G401 (cell line): Measurements from ENCODE around the gene CSMD2. TPM values are rescaled to one million over a fixed set of nuclear protein-coding genes. Genes with fewer than 3 reads are reported as not detected.

Source experiments
- DNase-seq: peaks from one replicate; pipeline ENCODE4 v3.0.0-alpha.2; 2015; ENCODE audit warnings: low spot score
- in situ Hi-C: cut with HindIII; loops from 2 replicates; pipeline ENCODE4 v1.10.0; 2016; ENCODE audit warnings: low sequenced_read_pairs, mixed read lengths
- total RNA-seq: library from RNA; depleted of rRNA; stranded (reverse); fragments of >200 nt; shearing (Covaris generic); gene quantifications from 2 replicates; pipeline ENCODE4 v1.2.3, GENCODE V29; 2014

CSMD2 gene
- total RNA-seq, 1 experiment from 2014 or later = not detected

DNA sequence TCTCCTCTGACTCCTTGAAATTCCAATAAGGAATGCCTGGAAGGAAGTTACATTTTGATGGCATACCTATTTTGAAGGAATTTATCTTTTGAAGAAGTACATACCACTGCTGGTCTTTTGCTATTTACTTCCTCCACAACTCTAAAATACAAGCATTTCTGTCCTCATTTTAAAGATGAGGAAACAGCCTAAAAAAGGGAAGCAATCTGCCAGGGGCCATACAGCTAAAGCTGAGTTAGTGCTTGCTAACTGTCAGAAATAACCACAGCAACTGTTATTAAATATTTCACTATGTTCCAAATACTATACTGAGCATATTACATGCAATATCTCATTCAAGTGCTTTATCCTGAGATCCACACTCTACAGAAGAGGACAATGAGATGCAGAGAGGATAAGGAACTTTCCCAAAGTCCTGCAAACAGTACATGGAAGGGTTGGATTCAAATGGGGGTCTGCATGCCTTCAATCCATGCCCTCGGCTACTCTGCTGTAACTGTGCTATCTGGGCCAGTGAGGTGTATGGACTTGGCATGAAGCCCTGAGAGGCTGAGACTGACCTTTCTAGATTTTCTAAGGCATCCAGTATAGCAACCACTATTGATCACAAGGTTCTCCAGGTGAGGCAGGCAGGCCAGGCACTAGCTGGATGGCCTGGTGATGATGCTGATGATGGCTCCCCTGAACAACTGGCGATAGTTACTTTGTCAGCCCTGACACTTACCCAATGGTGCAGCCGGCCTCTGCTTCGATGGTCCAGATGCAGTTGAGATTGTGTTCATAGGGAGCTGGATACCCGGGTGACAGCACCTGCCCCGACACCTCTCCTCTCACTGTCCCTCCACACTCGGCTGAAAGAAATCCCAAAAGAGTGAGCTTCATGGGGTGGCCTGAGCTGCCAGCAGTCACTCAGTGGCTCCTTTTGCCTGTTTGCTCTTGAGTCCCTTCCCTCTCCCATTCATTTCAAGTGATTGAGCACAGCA, 472.5 kb downstream of the CSMD2 start:
- in situ Hi-C loops = no loop called here
- no peak for DNase-seq

GRCh38 chr1:33687000-33687399, 478.0 kb downstream of the CSMD2 start:
- in situ Hi-C loops = no loop called here

DNA sequence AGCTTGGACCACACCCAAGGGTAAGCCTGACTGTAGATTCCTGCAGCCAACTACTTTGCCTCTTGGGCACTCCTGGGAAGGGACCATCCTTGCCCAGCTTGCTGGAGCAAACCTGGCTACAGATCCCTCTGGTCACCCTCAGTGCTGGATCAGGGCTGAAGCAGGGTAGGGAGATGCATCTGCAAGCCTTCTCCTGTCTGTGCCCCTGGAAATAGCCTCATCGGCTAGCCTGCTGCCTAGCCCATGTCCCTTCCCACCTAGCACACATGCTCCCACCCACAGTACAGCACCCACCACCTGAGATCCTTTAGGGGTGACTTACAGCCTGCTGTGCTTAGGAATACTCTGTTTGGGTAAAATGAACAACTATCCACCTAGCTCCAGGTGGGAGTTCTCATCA, 478.5 kb downstream of the CSMD2 start:
- in situ Hi-C loops = no loop called here
- no peak for DNase-seq

More at GRCh38 chr1:33687000-33687399, 478.0 kb downstream of the CSMD2 start:
- no peak for DNase-seq

DNA sequence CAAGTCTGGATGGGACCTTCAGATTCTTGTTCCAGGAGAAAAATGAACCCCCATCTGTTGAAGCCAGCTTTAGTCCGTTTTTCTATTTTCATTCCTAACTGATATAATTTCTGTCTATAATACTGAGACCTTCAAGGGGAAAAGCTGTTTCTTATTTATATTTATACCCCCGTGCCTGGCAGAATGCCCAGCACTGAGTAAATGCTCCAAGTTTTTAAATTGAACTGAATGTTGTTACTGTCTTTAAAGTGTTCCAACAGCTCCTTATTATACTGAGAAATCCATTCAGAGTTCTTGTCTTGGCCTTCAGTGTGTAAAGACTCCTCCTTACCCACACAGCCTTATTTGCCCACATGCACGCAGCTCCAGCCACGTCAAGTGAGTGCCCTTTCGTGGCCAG, 479.8 kb downstream of the CSMD2 start:
- no peak for DNase-seq
- in situ Hi-C loops = no loop called here

DNA sequence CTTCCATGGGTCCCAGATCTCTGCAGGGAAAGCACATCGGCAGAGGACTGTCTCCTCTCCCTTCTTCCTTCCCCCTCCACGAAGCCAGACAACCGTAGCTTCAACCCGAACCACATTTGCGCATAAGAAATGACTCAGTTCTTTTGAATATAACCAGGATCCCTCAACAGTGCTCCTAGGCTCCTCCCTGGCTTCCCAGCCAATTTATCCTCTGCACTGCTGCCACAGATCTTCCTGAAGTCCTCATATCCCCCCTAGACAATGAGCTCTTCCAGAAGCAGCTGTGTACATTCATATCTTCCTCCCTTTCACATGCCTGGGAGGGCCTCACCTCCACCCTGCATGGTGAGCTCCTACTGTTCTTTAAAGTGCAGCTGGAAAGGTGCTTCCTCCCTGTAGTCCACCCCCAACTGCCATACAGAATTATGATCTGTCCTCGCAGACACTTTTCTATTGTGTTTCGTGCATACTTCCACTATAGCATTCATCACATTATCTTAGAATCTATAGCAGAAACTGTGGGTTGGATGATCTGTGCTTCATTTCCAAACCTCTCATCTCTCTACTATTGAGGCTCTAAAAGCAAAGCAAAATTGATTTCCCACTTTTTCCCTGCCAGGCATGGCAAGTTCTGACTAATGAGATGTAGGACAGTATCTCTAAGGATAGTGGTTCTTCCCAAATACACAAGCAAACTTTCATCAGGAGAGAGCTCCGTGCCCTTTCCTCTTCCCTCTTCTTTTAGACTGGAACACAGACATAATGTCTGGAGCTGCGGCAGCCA, 480.4 kb downstream of the CSMD2 start:
- DNase-seq = no peak
- in situ Hi-C loops = no loop called here

- in situ Hi-C loops = no loop called here
- DNase-seq = peak; percentile 20
Observed at GRCh38 chr1:33683913-33684312, 481.1 kb downstream of the CSMD2 start.

GRCh38 chr1:33682371-33682770, 482.7 kb downstream of the CSMD2 start:
- in situ Hi-C loops = no loop called here
- DNase-seq = no peak

GRCh38 chr1:33680281-33680840, 484.7 kb downstream of the CSMD2 start:
- in situ Hi-C loops = no loop called here
- no peak for DNase-seq

DNA sequence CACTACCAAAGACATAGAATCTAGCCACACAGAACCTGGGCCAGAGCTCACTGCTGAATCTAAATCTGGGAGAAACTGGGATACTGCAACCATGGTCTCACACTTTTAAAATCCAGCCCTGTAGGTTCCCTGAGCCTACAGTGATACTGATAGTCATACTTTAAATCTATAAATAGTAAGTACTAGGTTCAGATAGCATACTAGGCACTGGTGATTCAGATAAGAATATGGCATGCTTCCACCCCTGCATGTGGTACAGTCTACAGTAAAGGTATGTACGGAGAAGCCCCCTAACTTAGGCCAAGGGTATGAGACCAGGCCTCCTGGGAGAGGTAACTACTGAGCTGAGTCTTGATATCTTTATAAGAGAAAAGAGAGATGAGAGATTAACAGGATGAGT, 494.5 kb downstream of the CSMD2 start:
- in situ Hi-C loops = no loop called here
- no peak for DNase-seq

GRCh38 chr1:33668695-33669094, 496.3 kb downstream of the CSMD2 start:
- DNase-seq = no peak
- in situ Hi-C loops = no loop called here

DNA sequence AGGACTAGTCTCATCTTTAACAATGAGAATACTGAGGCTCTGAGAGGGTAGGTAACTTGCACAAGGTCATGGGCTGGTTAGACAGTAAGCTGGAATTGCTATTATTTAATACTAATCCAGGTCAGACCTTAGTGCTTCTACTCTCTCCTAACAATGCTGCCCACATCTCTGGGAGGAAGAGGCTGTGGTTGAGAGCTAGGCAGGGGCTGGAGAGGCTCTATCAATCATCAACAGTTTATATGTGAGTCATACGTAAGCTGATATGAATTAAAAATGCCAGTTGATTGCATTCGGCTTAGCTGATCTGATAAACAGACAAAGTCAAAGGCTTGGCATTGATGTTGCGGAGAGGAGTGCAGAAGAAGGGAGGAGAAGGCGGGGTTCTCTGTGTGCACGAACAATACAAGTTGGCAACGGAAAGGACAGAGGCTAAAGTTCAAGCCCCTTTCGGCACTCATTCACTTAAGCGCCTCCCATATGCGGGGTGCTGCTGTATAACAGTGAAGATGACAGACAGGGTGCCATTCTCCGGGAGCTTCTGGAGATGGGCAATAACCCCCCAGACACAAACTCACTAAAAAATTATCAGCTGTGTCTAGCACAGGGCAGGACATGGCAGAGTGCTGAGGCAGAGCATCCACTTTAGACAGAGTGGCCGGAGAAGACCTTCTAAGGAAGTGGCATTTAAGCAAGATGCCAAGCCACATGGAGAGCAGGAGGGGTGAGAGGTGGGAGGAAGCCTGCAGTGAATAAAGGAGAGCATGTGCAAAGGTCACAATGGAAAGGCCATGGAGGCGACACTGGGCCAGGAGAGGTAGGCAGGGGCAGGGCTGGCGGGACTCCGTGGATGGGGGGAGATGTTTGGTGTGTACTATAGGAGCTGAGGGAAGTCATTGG, 497.4 kb downstream of the CSMD2 start:
- in situ Hi-C loops = no loop called here

DNA sequence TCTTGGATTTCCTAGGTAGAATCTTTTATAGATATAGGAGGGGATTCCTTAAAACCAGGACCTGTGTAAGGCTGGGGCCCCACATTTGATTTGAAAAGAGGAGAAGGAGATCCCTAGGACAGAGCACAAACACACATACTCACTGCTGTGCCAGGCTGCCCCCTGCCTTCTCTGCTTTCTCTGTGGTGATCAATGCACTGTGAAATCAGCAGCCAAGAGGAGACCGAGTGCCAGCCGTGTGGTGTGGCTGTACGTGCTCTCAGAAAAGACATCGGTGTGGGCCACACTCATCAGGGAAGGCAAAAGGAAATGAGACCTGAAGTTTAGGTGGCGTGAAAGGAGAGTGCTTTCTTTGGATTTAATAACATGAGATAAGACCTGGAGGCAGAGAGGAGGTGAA, 498.4 kb downstream of the CSMD2 start:
- no peak for DNase-seq
- in situ Hi-C loops = no loop called here

More for the DNA sequence above, 497.4 kb downstream of the CSMD2 start:
- no peak for DNase-seq

- in situ Hi-C loops = no loop called here
Observed at GRCh38 chr1:33661811-33662454, 503.1 kb downstream of the CSMD2 start.

GRCh38 chr1:33660956-33661355, 504.1 kb downstream of the CSMD2 start:
- DNase-seq = no peak

More at GRCh38 chr1:33661811-33662454, 503.1 kb downstream of the CSMD2 start:
- DNase-seq = no peak

DNA sequence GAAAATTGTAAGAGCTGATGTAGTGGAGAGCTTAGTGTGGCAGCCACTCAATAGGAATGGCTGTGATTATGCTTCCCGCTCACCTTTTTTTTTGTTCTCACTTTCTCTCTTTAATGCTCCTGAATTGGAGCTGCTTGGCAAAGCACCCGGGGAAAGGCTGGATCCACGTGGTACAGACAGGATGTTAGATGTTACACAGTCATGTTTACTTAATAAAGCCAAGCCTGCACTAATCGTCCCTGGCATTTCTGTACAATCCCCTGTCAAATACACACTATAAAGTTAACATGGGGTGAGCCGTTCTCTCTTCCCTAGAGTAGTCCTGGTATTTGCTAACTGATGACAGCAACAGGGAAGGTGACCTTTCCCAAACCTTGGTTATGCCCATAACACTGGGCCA, 504.8 kb downstream of the CSMD2 start:
- DNase-seq = no peak
- in situ Hi-C loops = no loop called here

More at GRCh38 chr1:33660956-33661355, 504.1 kb downstream of the CSMD2 start:
- in situ Hi-C loops = no loop called here

- in situ Hi-C loops = no loop called here
- DNase-seq = no peak
Observed at GRCh38 chr1:33659641-33660040, 505.4 kb downstream of the CSMD2 start.

GRCh38 chr1:33657833-33658232, 507.2 kb downstream of the CSMD2 start:
- DNase-seq = no peak
- in situ Hi-C loops = no loop called here

DNA sequence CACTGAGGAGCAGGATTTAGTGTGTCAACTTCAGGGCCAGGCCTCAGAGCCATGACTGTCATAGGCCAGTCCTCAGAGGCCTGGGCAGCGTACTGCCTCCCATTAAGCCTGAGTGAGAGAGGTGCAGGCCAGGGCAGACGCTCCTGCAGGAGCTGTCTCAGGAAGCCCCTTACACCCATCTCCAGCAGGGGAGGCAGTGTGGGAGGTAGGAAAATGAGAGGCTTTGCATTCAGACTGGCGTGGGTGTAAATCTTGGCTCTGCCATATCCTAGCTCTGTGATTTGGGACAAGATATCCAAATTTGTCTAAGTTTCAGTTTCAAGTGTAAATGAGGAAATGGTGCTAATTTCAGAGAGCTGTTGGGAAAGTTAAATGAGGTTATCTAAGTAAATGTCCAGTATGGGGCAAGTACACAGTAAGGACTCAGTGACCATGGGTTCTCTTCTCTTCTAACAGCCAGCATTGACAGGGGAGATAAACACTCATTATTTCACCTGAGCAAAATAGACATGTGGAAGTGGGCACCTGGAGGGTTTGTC, 508.5 kb downstream of the CSMD2 start:
- in situ Hi-C loops = no loop called here
- DNase-seq = no peak
